Mesenchymal stem cell (in vitro differentiated cells and primary cell): Measurements from ENCODE around the gene PHKG2.
A peak's percentile ranks its signal among the peaks of the same experiment; 100 is the strongest.

Experiments
- DNase-seq: peaks from one replicate; pipeline ENCODE4 v3.0.0-alpha.2; 2013
- H2AFZ ChIP-seq: one replicate; pipeline ENCODE4 v1.6.1; 2013; ENCODE audit warnings: low read depth, mild to moderate bottlenecking, control low read depth, inconsistent platforms, low read length, moderate library complexity
- H2AK5ac ChIP-seq: 2 replicates; pipeline ENCODE4 v1.6.1; 2013; ENCODE audit warnings: low read length, moderate library complexity, mild to moderate bottlenecking, inconsistent platforms; ENCODE audit not compliant: severe bottlenecking
- H2BK120ac ChIP-seq: one replicate; pipeline ENCODE4 v1.6.1; 2013; ENCODE audit warnings: low read depth, mild to moderate bottlenecking, inconsistent platforms, low read length, moderate library complexity
- H2BK12ac ChIP-seq, 2 experiments: one replicate each; pipeline ENCODE4 v1.6.1; 2013; ENCODE audit warnings: inconsistent platforms in 2 of 2, low read length in 2 of 2, mild to moderate bottlenecking in 2 of 2, moderate library complexity in 2 of 2, control low read depth in 1 of 2
- H2BK15ac ChIP-seq: one replicate; pipeline ENCODE4 v1.6.1; 2013; ENCODE audit warnings: mild to moderate bottlenecking, low read depth, inconsistent platforms; ENCODE audit not compliant: poor library complexity, severe bottlenecking
- H2BK5ac ChIP-seq: 2 replicates; pipeline ENCODE4 v1.6.1; 2013; ENCODE audit warnings: low read depth, mild to moderate bottlenecking, low read length, control low read depth, inconsistent platforms; ENCODE audit not compliant: poor library complexity, severe bottlenecking
- H3K14ac ChIP-seq, 2 experiments: one replicate each; pipeline ENCODE4 v1.6.1; 2013; ENCODE audit warnings: inconsistent platforms in 2 of 2, low read length in 2 of 2, control low read depth in 1 of 2, mild to moderate bottlenecking in 1 of 2, moderate library complexity in 1 of 2
- H3K18ac ChIP-seq, 2 experiments: one replicate each; pipeline ENCODE4 v1.6.1; 2013; ENCODE audit warnings: inconsistent platforms in 2 of 2, low read length in 2 of 2, control low read depth in 1 of 2, low read depth in 1 of 2, mild to moderate bottlenecking in 1 of 2
- H3K23ac ChIP-seq, 2 experiments: one replicate each; pipeline ENCODE4 v1.6.1; 2013; ENCODE audit warnings: inconsistent platforms in 2 of 2, low read length in 2 of 2, mild to moderate bottlenecking in 2 of 2, moderate library complexity in 2 of 2, control low read depth in 1 of 2
- H3K27ac ChIP-seq: 2 replicates; pipeline ENCODE4 v1.5.1; 2013; ENCODE audit warnings: mild to moderate bottlenecking, moderate library complexity, low read length, control low read depth, inconsistent platforms; ENCODE audit not compliant: poor library complexity, severe bottlenecking
- H3K27me3 ChIP-seq, 2 experiments: 2 replicates each; pipeline versions ENCODE4 v1.6.1 to v1.7.0; 2013; ENCODE audit warnings: low read length in 2 of 2, mild to moderate bottlenecking in 2 of 2, moderate library complexity in 2 of 2, control low read depth in 1 of 2, inconsistent platforms in 1 of 2; ENCODE audit not compliant: control insufficient read depth in 1 of 2, insufficient read depth in 1 of 2
- H3K36me3 ChIP-seq, 2 experiments: 2 replicates each; pipeline versions ENCODE4 v1.6.1 to v1.7.0; 2013; ENCODE audit warnings: low read length in 2 of 2, control low read depth in 1 of 2, inconsistent platforms in 1 of 2, low read depth in 1 of 2, mild to moderate bottlenecking in 1 of 2; ENCODE audit not compliant: insufficient read depth in 2 of 2, control insufficient read depth in 1 of 2
- H3K4ac ChIP-seq, 2 experiments: one replicate each; pipeline ENCODE4 v1.6.1; 2013; ENCODE audit warnings: inconsistent platforms in 2 of 2, low read length in 2 of 2, mild to moderate bottlenecking in 2 of 2, moderate library complexity in 2 of 2, control low read depth in 1 of 2, low read depth in 1 of 2
- H3K4me1 ChIP-seq: 2 replicates; pipeline ENCODE4 v1.6.1; 2013; ENCODE audit warnings: low read depth, low read length, control low read depth; ENCODE audit not compliant: control insufficient read depth, insufficient read depth
- H3K4me2 ChIP-seq: 2 replicates; pipeline ENCODE4 v1.6.1; 2013; ENCODE audit warnings: low read length, mild to moderate bottlenecking, inconsistent platforms; ENCODE audit not compliant: poor library complexity, severe bottlenecking
- H3K4me3 ChIP-seq, 2 experiments: 2 replicates each; pipeline versions ENCODE4 v1.5.1 to v1.7.0; 2013; ENCODE audit warnings: low read length in 2 of 2, mild to moderate bottlenecking in 2 of 2, control low read depth in 1 of 2, low read depth in 1 of 2; ENCODE audit not compliant: insufficient read depth in 1 of 2
- H3K79me1 ChIP-seq: replicated peaks from 2 replicates; pipeline ENCODE4 v1.6.1; 2013; ENCODE audit warnings: mild to moderate bottlenecking, control low read depth, low read length, inconsistent platforms; ENCODE audit not compliant: poor library complexity, severe bottlenecking
- H3K9ac ChIP-seq: 2 replicates; pipeline ENCODE4 v1.7.0; 2013; ENCODE audit warnings: mild to moderate bottlenecking, low read length, moderate library complexity
- H3K9me3 ChIP-seq: 2 replicates; pipeline ENCODE4 v1.7.0; 2013; ENCODE audit warnings: mild to moderate bottlenecking, low read length; ENCODE audit not compliant: control insufficient read depth
- H4K8ac ChIP-seq: one replicate; pipeline ENCODE4 v1.6.1; 2013; ENCODE audit warnings: inconsistent platforms, mild to moderate bottlenecking, low read length, moderate library complexity
- H4K91ac ChIP-seq: one replicate; pipeline ENCODE4 v1.6.1; 2013; ENCODE audit warnings: mild to moderate bottlenecking, low read length, inconsistent platforms
- WGBS: methylation state at CpG from one replicate; pipeline ENCODE4 v1.1.7; 2013; ENCODE audit warnings: mixed read lengths; 5-methylcytosine and 5-hydroxymethylcytosine counted together

The PHKG2 gene

GRCh38 chr16:30706046-30706445 lies 42.2 kb upstream of the PHKG2 start:
- Histone ChIP-seq H3K36me3 (peaks cover 81 to 93% of the 10 kb centered on the region in 2 experiments), H3K79me1 (peaks cover 46% of the 10 kb centered on the region), H3K23ac (no peak overlapping the region), H3K27me3 (no peaks in the 10 kb centered on the region), H3K4me2 (no peak overlapping the region), H3K9ac (no peak overlapping the region), H2BK15ac (no peak overlapping the region), H3K18ac (no peak overlapping the region), H3K4me3 (no peak overlapping the region), H2AFZ (no peak overlapping the region), H4K8ac (no peak overlapping the region), H3K4me1 (no peaks in the 10 kb centered on the region), H2BK120ac (no peak overlapping the region), H2AK5ac (no peak overlapping the region), H3K27ac (no peak overlapping the region), H3K9me3 (no peaks in the 10 kb centered on the region), H4K91ac (no peak overlapping the region), H3K4ac (no peak overlapping the region), H2BK12ac (no peak overlapping the region), H3K14ac (no peak overlapping the region), H2BK5ac (no peak overlapping the region)
- 98% methylated on average over 6 of the region's 6 CpGs for WGBS
- no peak for DNase-seq

DNA sequence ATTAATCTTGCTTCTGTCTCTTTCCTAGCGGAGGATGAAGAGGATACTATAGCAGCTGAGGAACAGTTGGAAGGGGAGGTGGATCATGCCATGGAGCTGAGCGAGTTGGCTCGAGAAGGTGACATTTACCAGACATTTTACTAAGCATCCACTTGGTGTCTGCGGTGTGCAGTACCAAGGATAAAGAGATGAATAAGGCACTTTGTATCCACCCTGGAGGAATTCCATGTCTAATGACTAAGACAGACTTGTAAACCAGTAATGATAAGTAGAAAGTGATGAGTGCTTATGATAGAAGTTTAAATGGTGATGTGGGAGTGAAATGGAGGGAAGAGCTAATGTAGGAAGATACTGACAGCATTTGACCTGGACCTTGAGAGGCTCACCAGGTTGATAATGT lies 37.3 kb upstream of the PHKG2 start:
- H3K14ac ChIP-seq: no peak overlapping the region
- WGBS: 94% methylated on average over 4 of the region's 4 CpGs
- H4K8ac ChIP-seq: no peak overlapping the region
- H2BK120ac ChIP-seq: no peak overlapping the region
- peaks cover 82 to 93% of the 10 kb centered on the region in 2 experiments for H3K36me3 ChIP-seq
- H3K23ac ChIP-seq: no peak overlapping the region
- H3K79me1 ChIP-seq: peaks cover 48% of the 10 kb centered on the region
- H3K4me3 ChIP-seq: no peak overlapping the region
- no peak overlapping the region for H3K18ac ChIP-seq
- DNase-seq: no peak
- H2BK5ac ChIP-seq: no peak overlapping the region
- peaks cover 3% of the 10 kb centered on the region for H3K9me3 ChIP-seq
- H2BK15ac ChIP-seq: no peak overlapping the region
- no peak overlapping the region for H3K4me2 ChIP-seq
- no peak overlapping the region for H2BK12ac ChIP-seq
- H3K27me3 ChIP-seq: no peaks in the 10 kb centered on the region
- no peak overlapping the region for H2AFZ ChIP-seq
- peaks cover 4% of the 10 kb centered on the region for H3K4me1 ChIP-seq
- no peak overlapping the region for H4K91ac ChIP-seq
- H3K4ac ChIP-seq: no peak overlapping the region
- no peak overlapping the region for H3K27ac ChIP-seq
- no peak overlapping the region for H3K9ac ChIP-seq
- no peak overlapping the region for H2AK5ac ChIP-seq

DNA sequence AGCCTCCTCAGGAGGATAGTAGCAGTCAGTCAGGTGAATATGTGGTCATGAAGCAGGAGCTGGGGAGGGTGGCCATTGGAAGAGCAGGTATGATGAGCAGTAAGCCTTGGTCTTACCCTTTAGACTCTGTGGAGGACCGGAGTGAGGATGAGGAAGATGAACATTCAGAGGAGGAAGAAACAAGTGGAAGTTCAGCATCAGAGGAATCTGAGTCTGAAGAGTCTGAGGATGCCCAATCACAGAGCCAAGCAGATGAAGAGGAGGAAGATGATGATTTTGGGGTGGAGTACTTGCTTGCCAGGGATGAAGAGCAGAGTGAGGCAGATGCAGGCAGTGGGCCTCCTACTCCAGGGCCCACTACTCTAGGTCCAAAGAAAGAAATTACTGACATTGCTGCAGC lies 36.5 kb upstream of the PHKG2 start:
- Histone ChIP-seq H3K27me3 (no peaks in the 10 kb centered on the region), H2BK12ac (no peak overlapping the region), H3K4me3 (no peak overlapping the region), H3K9ac (no peak overlapping the region), H3K18ac (no peak overlapping the region), H3K4me1 (peaks cover 5% of the 10 kb centered on the region), H3K79me1 (peaks cover 48% of the 10 kb centered on the region), H3K14ac (no peak overlapping the region), H3K4me2 (no peak overlapping the region), H3K23ac (no peak overlapping the region), H2BK15ac (no peak overlapping the region), H3K36me3 (peaks cover 84 to 93% of the 10 kb centered on the region in 2 experiments), H3K9me3 (peaks cover 3% of the 10 kb centered on the region), H4K91ac (no peak overlapping the region), H2AFZ (no peak overlapping the region), H2BK120ac (no peak overlapping the region), H3K4ac (no peak overlapping the region), H4K8ac (no peak overlapping the region), H2BK5ac (no peak overlapping the region), H2AK5ac (no peak overlapping the region), H3K27ac (no peak overlapping the region)
- DNase-seq: no peak
- 100% methylated on average over 1 of the region's 1 CpG for WGBS

GRCh38 chr16:30715750-30716445 lies 32.3 kb upstream of the PHKG2 start:
- H2AK5ac ChIP-seq: no peak overlapping the region
- no peak overlapping the region for H3K4me3 ChIP-seq
- peaks cover 5% of the 10 kb centered on the region for H3K4me1 ChIP-seq
- no peaks in the 10 kb centered on the region for H3K27me3 ChIP-seq
- DNase-seq: peak; percentile 60
- peak overlapping the region in 1 of 2 experiments; percentile 30 for H3K4ac ChIP-seq
- no peak overlapping the region for H3K27ac ChIP-seq
- no peak overlapping the region for H3K4me2 ChIP-seq
- peaks cover 3% of the 10 kb centered on the region for H3K9me3 ChIP-seq
- no peak overlapping the region for H2BK12ac ChIP-seq
- H4K91ac ChIP-seq: no peak overlapping the region
- no peak overlapping the region for H3K9ac ChIP-seq
- H2BK120ac ChIP-seq: no peak overlapping the region
- H3K18ac ChIP-seq: no peak overlapping the region
- WGBS: 89% methylated on average over 14 of the region's 17 CpGs
- H3K36me3 ChIP-seq: peaks cover 77 to 88% of the 10 kb centered on the region in 2 experiments
- no peak overlapping the region for H3K23ac ChIP-seq
- H2AFZ ChIP-seq: no peak overlapping the region
- H2BK5ac ChIP-seq: no peak overlapping the region
- no peak overlapping the region for H2BK15ac ChIP-seq
- H3K14ac ChIP-seq: no peak overlapping the region
- peaks cover 42% of the 10 kb centered on the region for H3K79me1 ChIP-seq
- H4K8ac ChIP-seq: no peak overlapping the region
